DOHH2 (cell line): ENCODE measurements around the gene NDE1.
A peak's percentile ranks its signal among the peaks of the same experiment; 100 is the strongest.

Experiments used
- H3F3A ChIP-seq: fragments of 200-600 bp; sonication (generic), shearing (Covaris generic); 2 replicates; pipeline ENCODE4 v1.6.0; 2016; ENCODE audit warnings: antibody characterized with exemption, mild to moderate bottlenecking; ENCODE audit not compliant: control insufficient read depth, insufficient read depth
- H3K27ac ChIP-seq: fragments of 200-600 bp; sonication (generic); 2 replicates; pipeline ENCODE4 v1.5.1; 2014; ENCODE audit warnings: low read depth, mild to moderate bottlenecking, low read length, moderate library complexity
- H3K27me3 ChIP-seq: fragments of 200-600 bp; sonication (generic); 2 replicates; pipeline ENCODE4 v1.6.1; 2014; ENCODE audit warnings: mild to moderate bottlenecking, low read length, mixed read lengths; ENCODE audit not compliant: control insufficient read depth
- H3K36me3 ChIP-seq: fragments of 200-600 bp; sonication (generic); 2 replicates; pipeline ENCODE4 v1.6.1; 2014; ENCODE audit warnings: mild to moderate bottlenecking, low read length, moderate library complexity, mixed read lengths; ENCODE audit not compliant: control insufficient read depth
- H3K4me1 ChIP-seq: fragments of 200-600 bp; sonication (generic); 2 replicates; pipeline ENCODE4 v1.6.1; 2014; ENCODE audit warnings: mild to moderate bottlenecking, low read length, mixed read lengths; ENCODE audit not compliant: control insufficient read depth
- H3K4me2 ChIP-seq: fragments of 200-600 bp; sonication (generic); 2 replicates; pipeline ENCODE4 v1.6.0; 2014; ENCODE audit warnings: mild to moderate bottlenecking, low read length, moderate library complexity
- H3K4me3 ChIP-seq: fragments of 200-600 bp; sonication (generic); 2 replicates; pipeline ENCODE4 v1.5.1; 2014; ENCODE audit warnings: mild to moderate bottlenecking, low read length, mixed read lengths
- H3K79me2 ChIP-seq: fragments of 200-600 bp; sonication (generic); 2 replicates; pipeline ENCODE4 v1.6.1; 2014; ENCODE audit warnings: mild to moderate bottlenecking, low read length, mixed read lengths; ENCODE audit not compliant: control insufficient read depth
- H3K9me2 ChIP-seq: fragments of 200-600 bp; sonication (generic); replicated peaks from 2 replicates; pipeline ENCODE4 v1.6.1; 2014; ENCODE audit warnings: mild to moderate bottlenecking, low read length, mixed read lengths; ENCODE audit not compliant: control insufficient read depth
- H3K9me3 ChIP-seq: fragments of 200-600 bp; sonication (generic); 2 replicates; pipeline ENCODE4 v1.6.1; 2014; ENCODE audit warnings: antibody characterized with exemption, low read length, mixed read lengths; ENCODE audit not compliant: control insufficient read depth, insufficient read depth
- H4K20me1 ChIP-seq: fragments of 200-600 bp; sonication (generic); 2 replicates; pipeline ENCODE4 v1.6.0; 2014; ENCODE audit warnings: low read depth, mild to moderate bottlenecking, antibody characterized with exemption, low read length, moderate library complexity; ENCODE audit not compliant: control insufficient read depth, insufficient read depth
- CTCF ChIP-seq: fragments of 200-600 bp; sonication (generic); IDR thresholded peaks from one replicate; pipeline ENCODE4 v1.5.1; 2014; ENCODE audit warnings: antibody characterized with exemption, mild to moderate bottlenecking, low read depth, low read length; ENCODE audit not compliant: poor library complexity, severe bottlenecking
- EZH2phosphoT487 ChIP-seq: fragments of 200-600 bp; sonication (generic); IDR thresholded peaks from 2 replicates; pipeline ENCODE4 v1.6.1; 2017; ENCODE audit warnings: borderline replicate concordance, mild to moderate bottlenecking, antibody characterized with exemption, low read length, moderate library complexity, mixed read lengths

The NDE1 gene

GRCh38 chr16:15765880-15766279 is 115.8 kb downstream of the NDE1 start:
- Histone ChIP-seq H3K27ac (no peak overlapping the region), H4K20me1 (no peaks in the 10 kb centered on the region), H3K9me3 (no peaks in the 10 kb centered on the region), H3K27me3 (no peaks in the 10 kb centered on the region), H3K4me2 (no peak overlapping the region), H3K79me2 (no peaks in the 10 kb centered on the region), H3F3A (no peaks in the 10 kb centered on the region), H3K36me3 (no peaks in the 10 kb centered on the region), H3K4me3 (no peak overlapping the region), H3K9me2 (no peaks in the 10 kb centered on the region), H3K4me1 (peaks cover 4% of the 10 kb centered on the region)
- peak; percentile 85 for TF ChIP-seq CTCF
- no peak for TF ChIP-seq EZH2phosphoT487

GRCh38 chr16:15766918-15767317 is 116.9 kb downstream of the NDE1 start:
- H3K4me2 ChIP-seq: no peak overlapping the region
- H3K27ac ChIP-seq: no peak overlapping the region
- TF ChIP-seq CTCF (no peak), EZH2phosphoT487 (no peak)
- peaks cover 4% of the 10 kb centered on the region for H3K4me1 ChIP-seq
- no peaks in the 10 kb centered on the region for H4K20me1 ChIP-seq
- no peaks in the 10 kb centered on the region for H3F3A ChIP-seq
- H3K79me2 ChIP-seq: no peaks in the 10 kb centered on the region
- H3K4me3 ChIP-seq: no peak overlapping the region
- H3K9me2 ChIP-seq: no peaks in the 10 kb centered on the region
- H3K27me3 ChIP-seq: no peaks in the 10 kb centered on the region
- H3K9me3 ChIP-seq: no peaks in the 10 kb centered on the region
- no peaks in the 10 kb centered on the region for H3K36me3 ChIP-seq

- H3K36me3 ChIP-seq: no peaks in the 10 kb centered on the region
- no peaks in the 10 kb centered on the region for H3K9me3 ChIP-seq
- TF ChIP-seq CTCF (no peak), EZH2phosphoT487 (no peak)
- no peak overlapping the region for H3K4me3 ChIP-seq
- H3K27ac ChIP-seq: no peak overlapping the region
- peaks cover 4% of the 10 kb centered on the region for H3K4me1 ChIP-seq
- no peaks in the 10 kb centered on the region for H3K79me2 ChIP-seq
- no peaks in the 10 kb centered on the region for H3F3A ChIP-seq
- H3K9me2 ChIP-seq: no peaks in the 10 kb centered on the region
- no peaks in the 10 kb centered on the region for H4K20me1 ChIP-seq
- H3K27me3 ChIP-seq: no peaks in the 10 kb centered on the region
- H3K4me2 ChIP-seq: no peak overlapping the region
Measured at GRCh38 chr16:15768201-15768600, 118.2 kb downstream of the NDE1 start.

- H3K79me2 ChIP-seq: no peaks in the 10 kb centered on the region
- no peaks in the 10 kb centered on the region for H3K36me3 ChIP-seq
- H3K27ac ChIP-seq: no peak overlapping the region
- H3K9me2 ChIP-seq: no peaks in the 10 kb centered on the region
- H3K27me3 ChIP-seq: no peaks in the 10 kb centered on the region
- no peak overlapping the region for H3K4me2 ChIP-seq
- H3K9me3 ChIP-seq: no peaks in the 10 kb centered on the region
- H3K4me1 ChIP-seq: peaks cover 4% of the 10 kb centered on the region
- no peaks in the 10 kb centered on the region for H3F3A ChIP-seq
- TF ChIP-seq EZH2phosphoT487: no peak
- TF ChIP-seq CTCF: no peak
- H4K20me1 ChIP-seq: no peaks in the 10 kb centered on the region
- no peak overlapping the region for H3K4me3 ChIP-seq
Measured at GRCh38 chr16:15769239-15769638, 119.2 kb downstream of the NDE1 start.
